Measurements from ENCODE around the gene MRPS16. TPM values are rescaled to one million over a fixed set of nuclear protein-coding genes. Genes with fewer than 3 reads are reported as not detected.
A peak's percentile ranks its signal among the peaks of the same experiment; 100 is the strongest.

Gene MRPS16
- total and polyA plus RNA-seq, 9 of the 15 experiments (the other 6 are each of a cell fraction or from before 2014, with no cell fraction given) = 65.0 to 239 (median 146) TPM

- TF ChIP-seq FOXK1 (CRISPR knock-in tag; IDR thresholded peaks at IDR 0.05; ENCODE audit: borderline replicate concordance) = 0 out of 2 replicates have a peak, but pooled peaks have one; percentile 28
- no peak; the same call in 1 of the 2 replicates for TF ChIP-seq KLF6 (CRISPR knock-in tag; IDR thresholded peaks at IDR 0.05; ENCODE audit: borderline replicate concordance)
- no peak; the same call in 1 of the 2 replicates for TF ChIP-seq ZNF175 (CRISPR knock-in tag; IDR thresholded peaks at IDR 0.05; ENCODE audit: low read depth)
- TF ChIP-seq YY1 (IDR thresholded peaks at IDR 0.05; ENCODE audit: borderline replicate concordance in 1 of 3, control insufficient read depth in 1 of 3, extremely low read depth in 1 of 3, insufficient read depth in 3 of 3, insufficient read length in 1 of 3, insufficient replicate concordance in 2 of 3, low read depth in 1 of 3, low read length in 2 of 3) = peak in 1 of 3 experiments; percentile 78
- peak; percentile 59 for TF ChIP-seq GTF2E2 (tag; IDR thresholded peaks at IDR 0.05)
- peak; percentile 74 for TF ChIP-seq ZNF589 (CRISPR knock-in tag; IDR thresholded peaks at IDR 0.05; ENCODE audit: low read depth)
- TF ChIP-seq ZNF212 (CRISPR knock-in tag; IDR thresholded peaks at IDR 0.05) = no peak
- TF ChIP-seq ZBTB43 (CRISPR knock-in tag; IDR thresholded peaks at IDR 0.05) = peak; percentile 61; the same call in 1 of the 2 replicates
- no peak for TF ChIP-seq EGR1 (conservative IDR thresholded peaks at IDR 0.05)
- TF ChIP-seq ARID4B (CRISPR knock-in tag; IDR thresholded peaks at IDR 0.05) = peak; percentile 88
- TF ChIP-seq SIN3A (IDR thresholded peaks at IDR 0.05; ENCODE audit: borderline replicate concordance in 2 of 2, control insufficient read depth in 1 of 2, low read depth in 2 of 2, low read length in 2 of 2) = peak; percentile 58 to 89; a peak in 2 of 4 replicates
- TF ChIP-seq GABPB1 (CRISPR knock-in tag; IDR thresholded peaks at IDR 0.05) = peak; percentile 89
- TF ChIP-seq TRIM25 (IDR thresholded peaks at IDR 0.05; ENCODE audit: borderline replicate concordance) = 0 out of 2 replicates have a peak, but pooled peaks have one; percentile 60
- 0 out of 2 replicates have a peak, but pooled peaks have one; percentile 17 for TF ChIP-seq ELK3 (CRISPR knock-in tag; IDR thresholded peaks at IDR 0.05)
- no peak for TF ChIP-seq HNRNPK (IDR thresholded peaks at IDR 0.05; ENCODE audit: low read depth, low read length, poor library complexity, severe bottlenecking)
- TF ChIP-seq ZNF239 (CRISPR knock-in tag; IDR thresholded peaks at IDR 0.05) = 0 out of 2 replicates have a peak, but pooled peaks have one; percentile 36
These were observed at the start of gene MRPS16 (continued) for GRCh38 chr10:73252445-73253224.
